ENCODE measurements around the gene CLNK.

CLNK gene

GRCh38 chr4:10456595-10457254, 227.8 kb downstream of the CLNK start:
- peak; percentile 42 for DNase-seq (ENCODE audit: low read depth)

DNA sequence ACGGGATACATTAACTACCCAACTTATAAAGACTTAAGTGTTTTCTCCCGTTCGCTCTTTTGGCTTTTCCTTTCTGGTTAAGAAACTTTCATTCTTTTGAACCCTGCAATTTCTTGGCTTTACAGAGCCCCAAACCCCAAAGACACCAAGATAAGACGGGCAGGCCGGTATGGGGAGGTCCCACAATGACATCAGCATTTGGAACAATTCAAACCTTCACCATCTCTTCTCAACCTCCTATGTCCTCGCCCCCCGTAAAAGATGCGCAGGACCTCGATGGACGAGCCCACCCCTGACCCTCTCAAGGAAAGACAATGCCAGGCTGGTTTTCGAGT, 228.3 kb downstream of the CLNK start:
- no peak for DNase-seq (ENCODE audit: low read depth)

GRCh38 chr4:10455133-10455532, 229.4 kb downstream of the CLNK start:
- no peak for DNase-seq (ENCODE audit: low read depth)

- DNase-seq (ENCODE audit: low read depth), result no peak
These were observed 229.8 kb downstream of the CLNK start for GRCh38 chr4:10454726-10455125.

DNA sequence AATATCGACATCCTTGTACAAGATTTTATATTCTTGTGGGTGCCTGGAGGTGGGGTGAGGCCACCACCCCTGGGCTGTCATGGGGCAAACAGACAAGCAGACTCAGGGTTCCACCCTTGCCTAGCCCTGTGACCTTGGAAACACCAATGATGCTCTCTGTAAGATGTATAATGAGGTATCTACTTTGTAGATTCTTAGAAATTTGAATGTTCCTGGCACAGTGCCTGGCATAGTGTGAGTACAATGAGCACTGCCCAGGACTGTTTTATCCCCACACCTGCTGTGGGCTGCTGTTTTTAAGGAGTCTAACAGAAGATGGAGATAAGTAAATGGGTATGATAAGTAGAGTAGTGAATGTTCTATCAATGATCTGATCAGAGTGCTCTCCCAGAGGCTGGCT, 230.4 kb downstream of the CLNK start:
- no peak for DNase-seq (ENCODE audit: low read depth)

DNA sequence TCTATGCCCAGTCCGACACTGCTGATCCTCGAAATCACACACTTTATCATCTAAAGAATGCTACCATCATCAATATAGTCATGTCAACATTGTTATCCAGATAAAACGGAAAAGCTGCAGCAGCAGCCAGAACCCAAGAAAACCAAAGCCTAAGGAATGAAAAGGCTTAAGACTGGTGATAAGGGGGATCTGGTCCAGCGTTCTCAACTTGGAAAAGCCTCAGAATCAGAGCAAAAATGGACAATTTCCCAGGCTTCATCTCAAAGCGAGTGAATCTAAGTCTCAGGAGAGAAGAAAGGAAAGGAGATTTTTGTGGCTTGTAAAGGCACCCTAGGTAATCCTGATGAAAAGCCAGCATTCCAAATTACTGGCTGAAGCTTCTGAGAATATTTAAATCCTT, 235.6 kb downstream of the CLNK start:
- DNase-seq (ENCODE audit: low read depth), result no peak

GRCh38 chr4:10442976-10443375, 241.6 kb downstream of the CLNK start:
- no peak for DNase-seq (ENCODE audit: low read depth)

DNA sequence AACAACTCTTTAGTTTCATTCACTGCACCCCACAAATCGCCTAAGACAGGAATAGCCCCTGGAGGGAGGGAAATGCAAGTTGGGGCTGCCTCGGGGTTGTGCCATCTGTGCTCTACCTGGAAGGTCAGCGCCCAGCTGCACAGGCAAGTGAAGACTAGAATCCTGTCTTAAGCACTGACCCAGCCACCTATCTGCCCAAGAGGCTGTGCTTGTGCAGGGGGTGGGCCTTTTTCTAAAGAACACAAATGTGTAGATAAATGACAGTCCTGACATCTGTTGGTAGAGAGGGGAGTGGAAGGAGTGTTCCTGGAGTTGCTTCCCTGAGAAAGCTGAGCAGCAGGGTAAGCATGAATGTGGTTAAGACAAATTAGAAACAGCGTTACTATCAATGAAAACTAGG, 243.1 kb downstream of the CLNK start:
- no peak for DNase-seq (ENCODE audit: low read depth)

- no peak for DNase-seq (ENCODE audit: low read depth)
These were observed 245.6 kb downstream of the CLNK start for GRCh38 chr4:10438924-10439323.

GRCh38 chr4:10437735-10438134, 246.8 kb downstream of the CLNK start:
- no peak for DNase-seq (ENCODE audit: low read depth)

Data from activated T-cell treated with anti-CD3 and anti-CD28 coated beads for 1 hour (primary cell).